SK-N-SH (cell line): ENCODE data around the gene DMD. TPM values are rescaled to one million over a fixed set of nuclear protein-coding genes. Genes with fewer than 3 reads are reported as not detected.

Experiments used
- CTCF ChIA-PET: fragments of 300-600, 350-600 bp; formaldehyde crosslinking; extraction: SDS; loops from one replicate; lab custom pipeline; 2021; lab: Yijun Ruan, JAX
- POLR2A ChIA-PET: fragments of 350-600 bp; sonication (Branson Sonifier 250); formaldehyde crosslinking; extraction: SDS; loops from one replicate; lab custom pipeline; 2020; ENCODE audit warnings: antibody characterized with exemption, inconsistent platforms; lab: Yijun Ruan, JAX
- DNase-seq: peaks from one replicate; pipeline ENCODE4 v3.0.0; 2012
- H2AFZ ChIP-seq: fragments of 200-600 bp; sonication (generic); 2 replicates; pipeline ENCODE4 v1.8.1; 2016; ENCODE audit warnings: antibody characterized with exemption, mild to moderate bottlenecking, low read depth
- H3F3A ChIP-seq: fragments of 200-600 bp; sonication (generic); replicated peaks from 2 replicates; pipeline ENCODE3; 2016; ENCODE audit warnings: antibody characterized with exemption, mild to moderate bottlenecking; ENCODE audit not compliant: insufficient read depth
- H3K27ac ChIP-seq, 2 experiments: fragments of 200-500 bp in 1 of 2; fragments of 200-600 bp in 1 of 2; sonication (Bioruptor generic) in 1 of 2; sonication (generic), shearing (Covaris generic) in 1 of 2; 2 replicates each; pipeline versions ENCODE4 v1.5.1 to v1.6.1; 2014 to 2016; ENCODE audit warnings: low read depth in 2 of 2, inconsistent platforms in 1 of 2, low read length in 1 of 2, mild to moderate bottlenecking in 1 of 2, mixed read lengths in 1 of 2
- H3K27me3 ChIP-seq: fragments of 200-600 bp; sonication (generic), shearing (Covaris generic); 2 replicates; pipeline ENCODE4 v1.6.1; 2016; ENCODE audit warnings: mixed run types; ENCODE audit not compliant: insufficient read depth
- H3K36me3 ChIP-seq, 2 experiments: fragments of 200-500 bp in 1 of 2; fragments of 200-600 bp in 1 of 2; sonication (Bioruptor generic) in 1 of 2; sonication (generic) in 1 of 2; replicated peaks in 1 of 2; 2 replicates each; pipeline versions ENCODE3 to v1.5.1; 2014 to 2016; ENCODE audit warnings: low read length in 1 of 2, mild to moderate bottlenecking in 1 of 2; ENCODE audit not compliant: insufficient read depth in 2 of 2, control insufficient read depth in 1 of 2
- H3K4me1 ChIP-seq, 2 experiments: fragments of 200-500 bp in 1 of 2; fragments of 200-600 bp in 1 of 2; sonication (Bioruptor generic) in 1 of 2; sonication (generic), shearing (Covaris generic) in 1 of 2; 2 replicates each; pipeline versions ENCODE4 v1.5.1 to v1.6.1; 2014 to 2016; ENCODE audit warnings: low read depth in 1 of 2, low read length in 1 of 2, mixed run types in 1 of 2; ENCODE audit not compliant: insufficient read depth in 2 of 2, control insufficient read depth in 1 of 2
- H3K4me2 ChIP-seq: fragments of 200-600 bp; sonication (generic), shearing (Covaris generic); 2 replicates; pipeline ENCODE4 v1.6.1; 2017; ENCODE audit warnings: mixed run types
- H3K4me3 ChIP-seq, 2 experiments: fragments of 200-500 bp in 1 of 2; fragments of 200-600 bp in 1 of 2; sonication (Bioruptor generic) in 1 of 2; sonication (generic), shearing (Covaris generic) in 1 of 2; 2 replicates each; pipeline versions ENCODE4 v1.5.1 to v1.8.1; 2014 to 2016; ENCODE audit warnings: low read depth in 2 of 2, inconsistent platforms in 1 of 2, low read length in 1 of 2, mild to moderate bottlenecking in 1 of 2, mixed read lengths in 1 of 2, moderate library complexity in 1 of 2
- H3K79me2 ChIP-seq: fragments of 200-600 bp; sonication (generic); 2 replicates; pipeline ENCODE4 v1.8.1; 2017; ENCODE audit warnings: mild to moderate bottlenecking; ENCODE audit not compliant: insufficient read depth
- H3K9ac ChIP-seq: fragments of 200-600 bp; sonication (generic); 2 replicates; pipeline ENCODE4 v1.6.1; 2017; ENCODE audit warnings: mixed run types
- H3K9me2 ChIP-seq: fragments of 200-600 bp; sonication (generic); 2 replicates; pipeline ENCODE4 v1.6.1; 2017; ENCODE audit warnings: mixed run types
- H3K9me3 ChIP-seq: fragments of 200-600 bp; sonication (generic); 2 replicates; pipeline ENCODE4 v1.6.1; 2017; ENCODE audit warnings: mixed run types, mild to moderate bottlenecking, moderate library complexity
- H4K20me1 ChIP-seq: fragments of 200-600 bp; sonication (generic); 2 replicates; pipeline ENCODE4 v1.6.1; 2017; ENCODE audit warnings: mild to moderate bottlenecking, mixed run types; ENCODE audit not compliant: insufficient read depth
- CHD2 ChIP-seq: fragments of 150-350 bp; IDR thresholded peaks from 2 replicates; pipeline ENCODE4 v1.6.1; 2018; ENCODE audit warnings: low read length; ENCODE audit not compliant: partially characterized antibody
- EP300 ChIP-seq, 2 experiments: IDR thresholded peaks; 2 replicates each; pipeline versions ENCODE4 v1.4.0 to v1.6.1; 2012; ENCODE audit warnings: borderline replicate concordance in 1 of 2, low read depth in 1 of 2, low read length in 1 of 2
- EZH2phosphoT487 ChIP-seq: fragments of 200-600 bp; sonication (generic); IDR thresholded peaks from 2 replicates; pipeline ENCODE4 v1.6.1; 2017; ENCODE audit warnings: low read depth, mixed run types, mild to moderate bottlenecking, antibody characterized with exemption, moderate library complexity, borderline replicate concordance
- FOXM1 ChIP-seq: IDR thresholded peaks from 2 replicates; pipeline ENCODE4 v1.4.0; 2012; ENCODE audit warnings: low read depth, mild to moderate bottlenecking
- GABPA ChIP-seq: IDR thresholded peaks from 2 replicates; pipeline ENCODE4 v1.4.0; 2012; ENCODE audit warnings: low read depth, mild to moderate bottlenecking
- IRF3 ChIP-seq: fragments of 150-350 bp; IDR thresholded peaks from 2 replicates; pipeline ENCODE4 v1.6.1; 2016; ENCODE audit warnings: mild to moderate bottlenecking, low read depth, low read length
- JUND ChIP-seq: IDR thresholded peaks from 2 replicates; pipeline ENCODE4 v1.4.0; 2012
- MAX ChIP-seq: IDR thresholded peaks from 2 replicates; pipeline ENCODE4 v1.4.0; 2012; ENCODE audit warnings: low read depth
- MXI1 ChIP-seq: IDR thresholded peaks from 2 replicates; pipeline ENCODE4 v1.6.1; 2012; ENCODE audit warnings: mild to moderate bottlenecking, low read depth, low read length, improper control_type of control experiment
- NFIC ChIP-seq: IDR thresholded peaks from 2 replicates; pipeline ENCODE4 v1.4.0; 2012; ENCODE audit warnings: borderline replicate concordance
- POLR2AphosphoS5 ChIP-seq: IDR thresholded peaks from 2 replicates; pipeline ENCODE4 v1.6.1; 2012; ENCODE audit warnings: low read depth, low read length
- RCOR1 ChIP-seq: fragments of 150-350 bp; IDR thresholded peaks from 2 replicates; pipeline ENCODE4 v1.6.1; 2017; ENCODE audit warnings: antibody characterized with exemption, low read length
- RXRA ChIP-seq: IDR thresholded peaks from 2 replicates; pipeline ENCODE4 v1.4.0; 2012; ENCODE audit warnings: low read depth, mild to moderate bottlenecking, borderline replicate concordance
- SIN3A ChIP-seq: IDR thresholded peaks from 2 replicates; pipeline ENCODE4 v1.6.1; 2012; ENCODE audit warnings: low read depth, mild to moderate bottlenecking, low read length, moderate library complexity, borderline replicate concordance
- TAF1 ChIP-seq: IDR thresholded peaks from 2 replicates; pipeline ENCODE4 v1.6.1; 2012; ENCODE audit warnings: low read depth, mild to moderate bottlenecking, low read length, moderate library complexity, borderline replicate concordance
- WGBS: methylation state at CpG from one replicate; pipeline ENCODE4 v1.1.6; 2017; ENCODE audit warnings: low lambda C conversion rate; 5-methylcytosine and 5-hydroxymethylcytosine counted together
- polyA plus RNA-seq, 3 experiments: library from polyadenylated mRNA; depleted of rRNA; stranded (reverse); fragments of >200 nt; gene quantifications; 2 replicates each; pipeline ENCODE4 v1.2.3, GENCODE V29; 2012
- TF ChIP-seq, protein P1 (sequence below): fragments of 200-600 bp; sonication (generic); IDR thresholded peaks from 2 replicates; pipeline ENCODE4 v1.6.1; 2017; ENCODE audit warnings: antibody characterized with exemption, mild to moderate bottlenecking, moderate library complexity

DMD gene
- polyA plus RNA-seq, 1 of the 3 experiments (the other 2 are of a cell fraction) = 3.9 TPM

DNA sequence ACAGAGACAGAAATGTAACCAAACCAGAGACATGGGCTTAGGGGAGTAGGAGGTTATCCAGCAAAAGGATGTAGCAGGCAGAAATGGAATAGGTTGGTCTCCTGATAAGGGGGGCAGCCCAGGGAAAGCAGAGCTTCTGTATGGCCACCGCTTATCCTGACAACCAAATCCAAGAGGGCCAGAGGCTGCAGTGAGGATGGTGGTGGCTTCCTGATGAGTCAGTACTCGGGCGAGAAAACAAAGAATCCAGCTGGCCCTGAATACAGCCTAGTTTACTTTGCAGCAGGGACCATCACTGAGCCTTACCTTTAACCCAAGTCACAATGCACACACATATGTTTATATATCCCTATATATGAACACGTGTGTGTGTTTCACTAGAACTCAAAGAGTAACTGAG, 2009.8 kb downstream of the DMD start:
- Histone ChIP-seq H3K9me3 (no peaks in the 10 kb centered on the region), H3K9me2 (no peaks in the 10 kb centered on the region), H3K27ac (no peak overlapping the region)
- POLR2A ChIA-PET = no interaction called here
- TF ChIP-seq TAF1 (no peak), SIN3A (no peak), FOXM1 (no peak), GABPA (no peak), EZH2phosphoT487 (no peak)
- TF ChIP-seq, all 33 proteins: peak for 0
- H4K20me1 ChIP-seq = no peaks in the 10 kb centered on the region
- 46% methylated on average over 4 of the region's 4 CpGs for WGBS
- H3K4me3 ChIP-seq = no peak overlapping the region
- no peaks in the 10 kb centered on the region for H3K79me2 ChIP-seq
- DNase-seq = no peak
- H3K36me3 ChIP-seq = no peaks in the 10 kb centered on the region
- H3K27me3 ChIP-seq = no peaks in the 10 kb centered on the region
- H2AFZ ChIP-seq = no peak overlapping the region
- H3F3A ChIP-seq = no peaks in the 10 kb centered on the region
- H3K4me2 ChIP-seq = no peak overlapping the region
- no peak overlapping the region for H3K9ac ChIP-seq
- CTCF ChIA-PET = no interaction called here
- no peaks in the 10 kb centered on the region for H3K4me1 ChIP-seq

DNA sequence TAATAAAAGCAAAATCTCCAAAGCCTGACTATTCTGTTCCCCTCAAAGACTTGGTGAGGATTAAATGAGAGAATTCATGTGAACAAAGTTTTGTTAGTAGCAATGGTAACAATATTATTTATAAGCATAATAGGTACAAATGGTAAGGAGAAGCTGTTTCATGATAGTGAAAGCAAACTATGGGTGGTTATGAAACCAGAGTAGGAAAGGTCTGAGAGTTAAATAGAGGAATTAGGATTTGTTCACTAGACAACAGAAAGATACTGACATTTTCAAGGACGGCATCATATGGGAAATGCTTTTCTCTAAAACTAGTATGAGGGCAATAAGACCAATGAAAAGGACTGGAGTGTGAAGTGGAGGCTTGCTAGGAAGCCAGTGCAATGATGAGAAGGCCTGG, 2010.9 kb downstream of the DMD start:
- Histone ChIP-seq H3K9ac (no peak overlapping the region), H3K4me3 (no peak overlapping the region), H2AFZ (no peak overlapping the region), H3K4me2 (no peak overlapping the region), H3K9me2 (no peaks in the 10 kb centered on the region), H3K27me3 (no peaks in the 10 kb centered on the region), H3K36me3 (no peaks in the 10 kb centered on the region), H4K20me1 (no peaks in the 10 kb centered on the region), H3K27ac (no peak overlapping the region), H3K9me3 (no peaks in the 10 kb centered on the region), H3F3A (no peaks in the 10 kb centered on the region), H3K4me1 (no peaks in the 10 kb centered on the region), H3K79me2 (no peaks in the 10 kb centered on the region)
- no peak for DNase-seq
- POLR2A ChIA-PET = no interaction called here
- CTCF ChIA-PET = interaction anchor here (1.0 kb wide), 1 partner anchor 14 kb away, joined by 3 read pairs; no protein-coding TSS in a partner anchor
- TF ChIP-seq POLR2AphosphoS5 = no peak
- no peak for TF ChIP-seq JUND
- 32% methylated on average over 1 of the region's 1 CpG for WGBS

DNA sequence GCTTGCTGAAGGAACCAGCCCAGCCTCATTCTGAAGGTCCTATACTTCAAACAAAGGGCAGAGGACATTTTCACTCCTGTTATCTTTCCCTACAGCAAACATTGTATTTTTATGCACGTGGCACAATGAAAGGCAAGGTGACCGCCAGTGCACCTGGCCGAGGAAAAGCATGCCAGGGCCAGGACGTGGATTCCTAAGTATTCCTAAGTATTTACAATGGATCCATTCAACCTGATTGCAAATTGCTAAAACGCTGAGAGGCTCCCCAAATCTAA, 2011.6 kb downstream of the DMD start:
- Histone ChIP-seq H3K27ac (no peak overlapping the region), H3F3A (no peaks in the 10 kb centered on the region), H3K9me3 (no peaks in the 10 kb centered on the region), H3K4me3 (no peak overlapping the region), H3K9me2 (no peaks in the 10 kb centered on the region), H2AFZ (no peak overlapping the region), H3K36me3 (no peaks in the 10 kb centered on the region), H3K9ac (no peak overlapping the region), H3K79me2 (no peaks in the 10 kb centered on the region), H4K20me1 (no peaks in the 10 kb centered on the region), H3K4me1 (no peaks in the 10 kb centered on the region), H3K27me3 (no peaks in the 10 kb centered on the region), H3K4me2 (no peak overlapping the region)
- no peak for DNase-seq
- 41% methylated on average over 5 of the region's 5 CpGs for WGBS
- ChIA-PET CTCF (interaction anchor here (1.0 kb wide), 1 partner anchor 13 kb away, joined by 3 read pairs; no protein-coding TSS in a partner anchor), POLR2A (no interaction called here)
- TF ChIP-seq RCOR1 = no peak
- no peak for TF ChIP-seq IRF3
- no peak for TF ChIP-seq MXI1
- TF ChIP-seq FOXM1 = no peak
- no peak for TF ChIP-seq RXRA
- no peak for TF ChIP-seq CHD2
- TF ChIP-seq NFIC = no peak
- TF ChIP-seq MAX = no peak
- TF ChIP-seq JUND = no peak
- TF ChIP-seq EP300 (IDR thresholded peaks at IDR 0.05; ENCODE audit: borderline replicate concordance in 1 of 2, low read depth in 1 of 2, low read length in 1 of 2) = no peak
- no peak for TF ChIP-seq POLR2AphosphoS5
- TF ChIP-seq, protein P1, sequence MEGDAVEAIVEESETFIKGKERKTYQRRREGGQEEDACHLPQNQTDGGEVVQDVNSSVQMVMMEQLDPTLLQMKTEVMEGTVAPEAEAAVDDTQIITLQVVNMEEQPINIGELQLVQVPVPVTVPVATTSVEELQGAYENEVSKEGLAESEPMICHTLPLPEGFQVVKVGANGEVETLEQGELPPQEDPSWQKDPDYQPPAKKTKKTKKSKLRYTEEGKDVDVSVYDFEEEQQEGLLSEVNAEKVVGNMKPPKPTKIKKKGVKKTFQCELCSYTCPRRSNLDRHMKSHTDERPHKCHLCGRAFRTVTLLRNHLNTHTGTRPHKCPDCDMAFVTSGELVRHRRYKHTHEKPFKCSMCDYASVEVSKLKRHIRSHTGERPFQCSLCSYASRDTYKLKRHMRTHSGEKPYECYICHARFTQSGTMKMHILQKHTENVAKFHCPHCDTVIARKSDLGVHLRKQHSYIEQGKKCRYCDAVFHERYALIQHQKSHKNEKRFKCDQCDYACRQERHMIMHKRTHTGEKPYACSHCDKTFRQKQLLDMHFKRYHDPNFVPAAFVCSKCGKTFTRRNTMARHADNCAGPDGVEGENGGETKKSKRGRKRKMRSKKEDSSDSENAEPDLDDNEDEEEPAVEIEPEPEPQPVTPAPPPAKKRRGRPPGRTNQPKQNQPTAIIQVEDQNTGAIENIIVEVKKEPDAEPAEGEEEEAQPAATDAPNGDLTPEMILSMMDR = no peak
